GOT3 (cell line): ENCODE results near the gene PIK3CB.
"Not testable (repeated sequence)": the region's sequence is repeated elsewhere in the genome, so short reads cannot be mapped to it uniquely, and the experiment has no call there.

Source experiments
- DNase-seq: peaks from one replicate; lab custom pipeline; 2025; ENCODE audit warnings: mixed read lengths; lab: John Stamatoyannopoulos, UW

Gene PIK3CB

GRCh38 chr3:138846824-138847223 is 12.1 kb upstream of the PIK3CB start:
- not testable (repeated sequence) for DNase-seq

- no peak for DNase-seq
Measured at GRCh38 chr3:138846262-138846791, 11.6 kb upstream of the PIK3CB start.

- no peak for DNase-seq
Measured at GRCh38 chr3:138845771-138846173, 11.0 kb upstream of the PIK3CB start.

- DNase-seq = no peak
Measured at GRCh38 chr3:138845181-138845601, 10.5 kb upstream of the PIK3CB start.

- no peak for DNase-seq
Measured at GRCh38 chr3:138842483-138843188, 7.9 kb upstream of the PIK3CB start.

- DNase-seq = not testable (repeated sequence)
Measured at GRCh38 chr3:138838385-138838784, 3.7 kb upstream of the PIK3CB start.

GRCh38 chr3:138835846-138836245 is 1.1 kb upstream of the PIK3CB start:
- not testable (repeated sequence) for DNase-seq

- no peak for DNase-seq
Measured at GRCh38 chr3:138835397-138835757, 649 bp upstream of the PIK3CB start.

- no peak for DNase-seq
Measured at GRCh38 chr3:138833899-138834595, 681 bp downstream of the PIK3CB start.

GRCh38 chr3:138832473-138833057 is 2.2 kb downstream of the PIK3CB start:
- DNase-seq = not testable (repeated sequence)

GRCh38 chr3:138829886-138830510 is 4.7 kb downstream of the PIK3CB start:
- DNase-seq = no peak

GRCh38 chr3:138829097-138829496 is 5.6 kb downstream of the PIK3CB start:
- DNase-seq = no peak

GRCh38 chr3:138827222-138827621 is 7.5 kb downstream of the PIK3CB start:
- DNase-seq = no peak

- DNase-seq = no peak
Measured at GRCh38 chr3:138825336-138825735, 9.4 kb downstream of the PIK3CB start.

GRCh38 chr3:138824114-138824506 is 10.6 kb downstream of the PIK3CB start:
- DNase-seq = no peak

- DNase-seq = not testable (repeated sequence)
Measured at GRCh38 chr3:138820379-138820778, 14.3 kb downstream of the PIK3CB start.

- no peak for DNase-seq
Measured at GRCh38 chr3:138818185-138818860, 16.4 kb downstream of the PIK3CB start.

GRCh38 chr3:138817695-138818094 is 17.0 kb downstream of the PIK3CB start:
- DNase-seq = no peak

GRCh38 chr3:138812806-138813205 is 21.9 kb downstream of the PIK3CB start:
- DNase-seq = no peak

- DNase-seq = no peak
Measured at GRCh38 chr3:138809500-138810256, 25.1 kb downstream of the PIK3CB start.
